Sciatic nerve (tissue), 2 donors: ENCODE results near the gene FAM180A. TPM values are rescaled to one million over a fixed set of nuclear protein-coding genes. Genes with fewer than 3 reads are reported as not detected.
"Not testable (repeated sequence)": the region's sequence is repeated elsewhere in the genome, so short reads cannot be mapped to it uniquely, and the experiment has no call there.

Experiments used
- ATAC-seq: fragments of 200-7000 bp; cut with Tn5 transposase; one replicate; pipeline ENCODE4 v1.9.1; 2020; ENCODE audit warnings: mild to moderate bottlenecking, moderate library complexity
- DNase-seq: peaks from one replicate; pipeline ENCODE4 v3.0.0-alpha.2; 2020; ENCODE audit warnings: low spot score
- intact Hi-C: fragments of 100-400 bp; cut with DNase I; formaldehyde crosslinking; loops from one replicate; pipeline ENCODE4 v1.14.2; 2022
- total RNA-seq: library from RNA; stranded (reverse); fragmentation: NEBNext Ultra II Directional; extraction: Animal tissue kit (Norgen Biotek cat#: 25700); gene quantifications from one replicate; pipeline ENCODE4 v1.2.1, GENCODE V29; 2021
- donor health status: DM: no; HTN: no; CAD: no.
- donor health status: DM: no; HTN: no; CAD: no.

The FAM180A gene
- total RNA-seq, 1 donor from 2014 or later, result 8.0 TPM

GRCh38 chr7:135744938-135745702 lies 3.5 kb downstream of the FAM180A start:
- DNase-seq (no peak), ATAC-seq (peak; percentile 48)
- intact Hi-C loops, result no loop called here

GRCh38 chr7:135743907-135744731 lies 4.5 kb downstream of the FAM180A start:
- intact Hi-C loops, result no loop called here
- ATAC-seq, result peak; percentile 61
- peak; percentile 70 for DNase-seq

GRCh38 chr7:135742371-135742770 lies 6.2 kb downstream of the FAM180A start:
- ATAC-seq, result no peak
- intact Hi-C loops, result no loop called here

GRCh38 chr7:135741905-135742304 lies 6.7 kb downstream of the FAM180A start:
- ATAC-seq, result no peak
- no peak for DNase-seq
- intact Hi-C loops, result no loop called here

More at GRCh38 chr7:135742371-135742770, 6.2 kb downstream of the FAM180A start:
- no peak for DNase-seq

GRCh38 chr7:135740889-135741288 lies 7.7 kb downstream of the FAM180A start:
- no peak for DNase-seq
- no peak for ATAC-seq
- intact Hi-C loops, result no loop called here

GRCh38 chr7:135737306-135737647 lies 11.3 kb downstream of the FAM180A start:
- ATAC-seq, DNase-seq, intact Hi-C loops: not testable (repeated sequence)

GRCh38 chr7:135736586-135737305 lies 11.9 kb downstream of the FAM180A start:
- intact Hi-C loops, result no loop called here
- DNase-seq (no peak), ATAC-seq (no peak)

GRCh38 chr7:135734343-135734689 lies 14.3 kb downstream of the FAM180A start:
- intact Hi-C loops, result no loop called here
- DNase-seq, result no peak
- ATAC-seq, result no peak

GRCh38 chr7:135733603-135734342 lies 14.8 kb downstream of the FAM180A start:
- no peak for DNase-seq
- no peak for ATAC-seq
- intact Hi-C loops, result no loop called here

- ATAC-seq, result no peak
- no peak for DNase-seq
- intact Hi-C loops, result no loop called here
Measured at GRCh38 chr7:135731131-135731530, 17.5 kb downstream of the FAM180A start.

GRCh38 chr7:135729230-135729629 lies 19.4 kb downstream of the FAM180A start:
- ATAC-seq (peak; percentile 40), DNase-seq (no peak)
- intact Hi-C loops, result no loop called here

GRCh38 chr7:135728136-135728669 lies 20.4 kb downstream of the FAM180A start, which contains the start of gene SLC13A4:
SLC13A4 (minus strand) TSS chr7:135728186; CDS start chr7:135727496, 690 bp downstream.
- intact Hi-C loops, result no loop called here
- no peak for DNase-seq
- no peak for ATAC-seq

- ATAC-seq (no peak), DNase-seq (no peak)
- intact Hi-C loops, result no loop called here
Measured at GRCh38 chr7:135726911-135727673, 21.5 kb downstream of the FAM180A start.

- ATAC-seq (no peak), DNase-seq (no peak)
- intact Hi-C loops, result no loop called here
Measured at GRCh38 chr7:135726276-135726788, 22.3 kb downstream of the FAM180A start.

GRCh38 chr7:135723411-135723810 lies 25.2 kb downstream of the FAM180A start:
- intact Hi-C loops, result no loop called here
- ATAC-seq (no peak), DNase-seq (no peak)

GRCh38 chr7:135721198-135721820 lies 27.3 kb downstream of the FAM180A start:
- DNase-seq (no peak), ATAC-seq (no peak)
- intact Hi-C loops, result no loop called here

GRCh38 chr7:135719688-135720087 lies 28.9 kb downstream of the FAM180A start:
- no peak for DNase-seq
- intact Hi-C loops, result no loop called here
- no peak for ATAC-seq
